HepG2 (cell line): ENCODE results near the gene SLC7A8. TPM values are rescaled to one million over a fixed set of nuclear protein-coding genes. Genes with fewer than 3 reads are reported as not detected.

ENCODE experiments used
- CEBPG ChIP-seq: IDR thresholded peaks from 2 replicates; pipeline ENCODE4 v1.6.1; 2016
- CREB1 ChIP-seq, 2 experiments: fragments of 450-650 bp in 1 of 2; IDR thresholded peaks; 2 replicates each; pipeline ENCODE4 v1.6.1; 2016 to 2017; ENCODE audit warnings: control low read depth in 1 of 2, mild to moderate bottlenecking in 1 of 2, missing compliant biosample characterization in 1 of 2, missing genetic modification characterization in 1 of 2
- ETS1 ChIP-seq: sonication (generic); formaldehyde crosslinking; IDR thresholded peaks from 2 replicates; pipeline ENCODE4 v1.4.0; 2020; ENCODE audit warnings: missing genetic modification reagents
- GTF2F1 ChIP-seq: fragments of 150-350 bp; IDR thresholded peaks from 2 replicates; pipeline ENCODE4 v1.6.1; 2014; ENCODE audit warnings: low read length
- HDAC6 ChIP-seq: fragments of 200-600 bp; sonication (generic); IDR thresholded peaks from 2 replicates; pipeline ENCODE4 v1.7.0; 2017; ENCODE audit warnings: mild to moderate bottlenecking, antibody characterized with exemption, low read length, low read depth
- HMG20B ChIP-seq: conservative IDR thresholded peaks from 2 replicates; pipeline ENCODE4 v1.6.1; 2016; ENCODE audit warnings: missing genetic modification reagents, missing compliant biosample characterization
- HNRNPH1 ChIP-seq: fragments of 200-400 bp; formaldehyde crosslinking; optimal IDR thresholded peaks from 2 replicates; pipeline ENCODE3; 2017; ENCODE audit warnings: mild to moderate bottlenecking, low read depth, low read length
- HNRNPL ChIP-seq: fragments of 200-400 bp; formaldehyde crosslinking; IDR thresholded peaks from 2 replicates; pipeline ENCODE4 v1.6.1; 2017; ENCODE audit warnings: mild to moderate bottlenecking, low read depth, low read length
- NFKB2 ChIP-seq: sonication (generic); formaldehyde crosslinking; IDR thresholded peaks from 2 replicates; pipeline ENCODE4 v1.4.0; 2020; ENCODE audit warnings: missing genetic modification reagents, borderline replicate concordance
- RAD51 ChIP-seq: fragments of 450-650 bp; IDR thresholded peaks from 2 replicates; pipeline ENCODE4 v1.6.1; 2016; ENCODE audit warnings: borderline replicate concordance
- SOX13 ChIP-seq, 3 experiments: fragments of 450-650 bp in 1 of 3; sonication (generic) in 1 of 3; formaldehyde crosslinking in 1 of 3; IDR thresholded peaks in 2 of 3; conservative IDR thresholded peaks in 1 of 3; 2 replicates each; pipeline versions ENCODE4 v1.5.0 to v1.6.1; 2016 to 2020; ENCODE audit warnings: antibody characterized with exemption in 1 of 3, mild to moderate bottlenecking in 1 of 3, missing compliant biosample characterization in 1 of 3, missing genetic modification reagents in 1 of 3, moderate library complexity in 1 of 3
- TBP ChIP-seq: sonication (generic); formaldehyde crosslinking; IDR thresholded peaks from 2 replicates; pipeline ENCODE4 v1.5.0; 2020; ENCODE audit warnings: missing genetic modification reagents
- TFDP1 ChIP-seq: IDR thresholded peaks from 2 replicates; pipeline ENCODE4 v1.6.1; 2016; ENCODE audit warnings: missing compliant biosample characterization, missing genetic modification reagents, borderline replicate concordance
- THAP11 ChIP-seq: IDR thresholded peaks from 2 replicates; pipeline ENCODE4 v1.6.1; 2016; ENCODE audit warnings: missing biosample characterization, missing genetic modification reagents
- ZBTB20 ChIP-seq: sonication (generic); formaldehyde crosslinking; IDR thresholded peaks from 2 replicates; pipeline ENCODE4 v1.8.1; 2023; ENCODE audit warnings: missing genetic modification reagents, low read depth, mild to moderate bottlenecking, borderline replicate concordance
- ZBTB26 ChIP-seq: IDR thresholded peaks from 2 replicates; pipeline ENCODE4 v1.6.1; 2016; ENCODE audit warnings: missing compliant biosample characterization, missing genetic modification reagents, borderline replicate concordance
- ZNF280B ChIP-seq: sonication (generic); formaldehyde crosslinking; IDR thresholded peaks from 2 replicates; pipeline ENCODE4 v1.5.0; 2020; ENCODE audit warnings: missing genetic modification reagents, mild to moderate bottlenecking, borderline replicate concordance
- ZNF282 ChIP-seq: fragments of 450-650 bp; IDR thresholded peaks from 2 replicates; pipeline ENCODE4 v1.6.1; 2018; ENCODE audit not compliant: partially characterized antibody
- ZNF501 ChIP-seq: sonication (generic); formaldehyde crosslinking; IDR thresholded peaks from 2 replicates; pipeline ENCODE4 v1.5.1; 2020; ENCODE audit warnings: mild to moderate bottlenecking, moderate library complexity, missing genetic modification reagents
- ZNF503 ChIP-seq: sonication (generic); formaldehyde crosslinking; IDR thresholded peaks from 2 replicates; pipeline ENCODE4 v1.4.0; 2020; ENCODE audit warnings: missing genetic modification reagents
- ZNF713 ChIP-seq: sonication (generic); formaldehyde crosslinking; IDR thresholded peaks from 2 replicates; pipeline ENCODE4 v1.4.0; 2020; ENCODE audit warnings: mild to moderate bottlenecking, missing genetic modification reagents
- polyA plus RNA-seq, 8 experiments: library from polyadenylated mRNA; depleted of rRNA in 3 of 8; stranded (reverse) in 7 of 8; unstranded in 1 of 8; fragments of >200 nt; fragmentation: Illumina TruSeq in 4 of 8; extraction: Trizol in 4 of 8; gene quantifications; 2 replicates each; pipeline versions ENCODE4 v1.2.1 to v1.2.3, GENCODE V29; 2011 to 2016; ENCODE audit warnings: low read depth in 4 of 8, missing spikeins in 1 of 8, mixed read lengths in 1 of 8; ENCODE audit not compliant: insufficient read depth in 1 of 8
- total RNA-seq, 5 experiments: library from RNA; depleted of rRNA; stranded (reverse); fragments of >200 nt; fragmentation: Illumina TruSeq; extraction: Trizol; gene quantifications; 2 replicates each; pipeline ENCODE4 v1.2.3, GENCODE V29; 2016; ENCODE audit warnings: low read depth in 1 of 5

The SLC7A8 gene
- total and polyA plus RNA-seq, 2 of the 13 experiments (the other 11 are each of a cell fraction or from before 2014, with no cell fraction given): 0.25 TPM; not detected in 1

GRCh38 chr14:23095196-23096108 is 88.0 kb downstream of the SLC7A8 start, which contains the start of gene C14orf119 (continued):
- TF ChIP-seq ZNF280B (CRISPR knock-in tag) (no peak), HNRNPH1 (no peak), ZNF713 (CRISPR knock-in tag) (peak; percentile 87; the same call in 1 of the 2 replicates), CREB1 (IDR thresholded peaks at IDR 0.05) (peak; percentile 57), CREB1 (CRISPR knock-in tag; IDR thresholded peaks at IDR 0.05) (no peak; the same call in 1 of the 2 replicates), TBP (no peak), HNRNPL (no peak), GTF2F1 (0 out of 2 replicates have a peak, but pooled peaks have one; percentile 38), HDAC6 (no peak), ZBTB20 (CRISPR knock-in tag) (peak; percentile 15; the same call in 1 of the 2 replicates), ETS1 (no peak; the same call in 1 of the 2 replicates), TFDP1 (no peak; the same call in 1 of the 2 replicates), HMG20B (CRISPR knock-in tag) (peak; percentile 61), THAP11 (peak; percentile 90), ZBTB26 (peak; percentile 62; the same call in 1 of the 2 replicates), ZNF501 (peak; percentile 96), RAD51 (no peak), SOX13 (IDR thresholded peaks at IDR 0.05) (peak; percentile 85), SOX13 (CRISPR knock-in tag; conservative IDR thresholded peaks at IDR 0.05 in 1 of 2, IDR thresholded peaks at IDR 0.05 in 1 of 2) (no peak; a peak in 1 of 4 replicates), NFKB2 (CRISPR knock-in tag) (no peak), ZNF503 (no peak), ZNF282 (no peak), CEBPG (CRISPR knock-in tag) (no peak; the same call in 1 of the 2 replicates)
